Measurements from ENCODE around the gene MAN2A2. TPM values are rescaled to one million over a fixed set of nuclear protein-coding genes. Genes with fewer than 3 reads are reported as not detected.
"Not testable (repeated sequence)": the region's sequence is repeated elsewhere in the genome, so short reads cannot be mapped to it uniquely, and the experiment has no call there.

Gene MAN2A2
- total RNA-seq, 2 experiments from 2014 or later, result 132 to 133 TPM

DNA sequence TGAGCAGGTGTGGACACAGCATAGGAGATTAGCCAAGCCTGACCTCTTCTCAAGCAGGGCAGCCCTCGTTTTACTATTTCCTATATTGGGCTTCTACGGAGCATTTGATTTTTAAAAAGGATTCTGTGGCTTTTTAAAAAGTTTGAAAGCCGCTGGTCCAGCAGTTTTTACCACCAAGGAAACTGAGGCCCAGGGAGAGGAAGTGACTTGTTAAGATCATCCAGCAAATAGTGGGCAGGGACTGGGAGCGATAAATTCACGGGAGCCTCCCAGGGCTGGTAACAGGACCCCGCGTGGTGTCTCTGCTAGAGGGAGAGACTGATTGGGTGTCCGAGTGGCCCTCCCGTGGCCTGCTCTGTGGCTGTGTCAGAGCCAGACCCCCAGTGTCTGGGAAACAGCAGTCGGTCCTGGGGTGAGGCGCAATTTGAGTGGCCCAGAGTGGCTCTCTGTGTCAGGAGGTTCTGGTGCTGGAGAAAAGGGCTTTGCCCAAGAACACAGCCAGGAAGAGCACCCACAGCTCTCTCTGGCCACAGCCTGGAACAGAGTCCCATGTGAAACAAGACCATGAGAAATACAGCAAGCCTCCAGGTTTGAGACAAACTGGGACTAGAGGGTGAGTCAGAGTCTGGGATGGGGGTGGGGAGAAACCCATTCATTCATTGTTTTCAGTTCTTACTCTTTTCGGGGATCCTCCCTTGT lies 30.5 kb upstream of the MAN2A2 start:
- CTCF ChIA-PET, result interaction anchor here (1.1 to 2.0 kb wide), 3 partner anchors 13 to 90 kb away, joined by 3 to 8 read pairs (median 4); no protein-coding TSS in a partner anchor
- peak overlapping the region; percentile 93 for H3K4me3 Mint-ChIP-seq
- DNase-seq, result peak; percentile 44
- H3K4me1 Mint-ChIP-seq, result peaks cover 73% of the 10 kb centered on the region
- H3K9me3 Mint-ChIP-seq, result no peaks in the 10 kb centered on the region
- peak overlapping the region; percentile 93 for H3K27ac Mint-ChIP-seq
- no peaks in the 10 kb centered on the region for H3K27me3 Mint-ChIP-seq
- POLR2A ChIA-PET, result interaction anchor here (0.7 to 4.0 kb wide), 12 partner anchors 9 to 223 kb away, joined by 3 to 56 read pairs (median 12); partner anchors contain the start of genes BLM, FES and HDDC3
- H3K36me3 Mint-ChIP-seq (ENCODE audit: low read depth), result peaks cover 67% of the 10 kb centered on the region

DNA sequence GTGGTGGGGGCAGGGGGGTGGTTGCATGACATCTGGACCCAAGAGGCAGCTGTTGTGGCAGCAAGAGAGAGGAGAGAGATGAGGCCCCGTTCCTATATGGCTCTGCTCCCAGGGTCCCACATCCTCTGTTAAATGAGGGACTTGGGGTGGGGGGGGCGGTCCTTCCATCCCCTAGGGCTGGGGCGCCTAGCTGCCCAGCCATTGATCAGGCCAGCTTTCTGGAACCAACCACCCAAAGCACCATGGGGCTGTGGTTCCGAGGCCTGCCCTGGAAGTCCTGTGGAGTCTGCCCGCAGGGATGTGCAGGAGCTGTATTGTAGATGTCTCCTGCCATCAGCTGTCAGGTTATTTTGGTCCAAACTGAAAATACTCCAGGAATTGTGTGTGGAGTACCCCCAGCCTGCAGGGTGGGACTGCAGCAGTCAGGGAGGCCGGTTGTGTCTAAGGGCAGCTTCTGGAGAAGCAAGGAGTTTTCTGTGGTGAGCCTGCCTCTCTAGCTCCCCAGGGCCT lies 29.6 kb upstream of the MAN2A2 start:
- DNase-seq, result no peak
- Mint-ChIP-seq H3K4me3 (peak overlapping the region; percentile 93), H3K9me3 (no peaks in the 10 kb centered on the region), H3K4me1 (peaks cover 72% of the 10 kb centered on the region), H3K27me3 (no peaks in the 10 kb centered on the region), H3K36me3 (ENCODE audit: low read depth) (peaks cover 76% of the 10 kb centered on the region), H3K27ac (peak overlapping the region; percentile 93)
- POLR2A ChIA-PET, result interaction anchor here (0.7 to 4.0 kb wide), 21 partner anchors 8 to 334 kb away, joined by 3 to 56 read pairs (median 5); partner anchors contain the start of genes BLM, FES, HDDC3 and MAN2A2
- CTCF ChIA-PET, result interaction anchor here (0.5 to 2.0 kb wide), 7 partner anchors 12 to 175 kb away, joined by 3 to 8 read pairs (median 4); partner anchors contain the start of gene MAN2A2

DNA sequence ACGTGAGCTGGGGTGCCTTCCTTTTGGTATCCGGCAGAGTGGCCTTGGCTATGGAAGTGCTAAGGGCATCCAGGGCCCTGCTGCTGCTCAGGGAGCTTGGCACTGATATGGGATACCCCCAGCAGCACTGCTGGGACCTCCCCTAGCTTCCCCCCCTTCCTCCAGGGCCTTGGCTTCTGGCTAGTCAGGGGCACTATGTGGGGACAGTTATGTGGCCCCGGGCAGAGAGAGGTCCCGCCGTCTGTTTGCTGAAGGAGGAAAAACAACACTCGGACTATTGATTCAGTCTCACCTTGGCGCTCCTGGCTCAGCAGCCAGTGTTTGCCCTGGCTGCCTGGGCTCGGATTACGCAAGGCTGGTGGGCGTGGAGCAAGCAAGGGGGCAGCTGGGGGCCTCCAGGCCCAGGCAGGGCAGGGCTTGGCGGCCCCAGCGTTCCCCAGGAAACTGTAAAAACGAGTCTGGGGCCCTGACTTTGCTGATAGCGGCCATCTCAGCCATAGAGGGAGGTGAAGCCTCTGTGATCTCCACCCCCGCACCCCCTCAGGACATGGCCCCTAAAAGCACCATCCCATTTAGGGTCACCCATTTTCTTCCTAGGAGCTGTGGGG lies 29.0 kb upstream of the MAN2A2 start:
- no peaks in the 10 kb centered on the region for H3K27me3 Mint-ChIP-seq
- POLR2A ChIA-PET, result interaction anchor here (0.8 to 4.0 kb wide), 19 partner anchors 8 to 226 kb away, joined by 3 to 56 read pairs (median 5); partner anchors contain the start of genes BLM, FES and MAN2A2

DNA sequence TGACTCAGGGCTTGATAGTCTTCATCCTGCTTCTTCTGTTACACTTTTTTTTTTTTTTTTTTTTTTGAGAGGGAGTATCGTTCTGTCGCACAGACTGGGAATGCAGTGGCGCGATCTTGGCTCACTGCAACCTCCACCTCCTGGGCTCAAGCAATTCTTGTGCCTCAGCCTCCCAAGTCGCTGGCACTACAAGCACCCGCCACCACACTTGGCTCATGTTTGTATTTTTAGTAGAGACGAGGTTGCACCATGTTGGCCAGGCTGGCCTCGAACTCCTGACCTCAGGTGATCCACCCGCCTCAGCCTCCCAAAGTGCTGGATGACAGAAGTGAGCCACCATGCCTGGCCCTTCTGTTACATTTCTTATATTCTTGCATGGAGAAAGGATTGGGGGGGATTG lies 28.1 kb upstream of the MAN2A2 start:
- DNase-seq, H3K27me3 Mint-ChIP-seq, H3K9me3 Mint-ChIP-seq: not testable (repeated sequence)
- CTCF ChIA-PET, result interaction anchor here (2.0 kb wide), 1 partner anchor 10 kb away, joined by 8 read pairs; no protein-coding TSS in a partner anchor
- Mint-ChIP-seq H3K36me3 (ENCODE audit: low read depth) (peaks cover 90% of the 10 kb centered on the region), H3K4me1 (peaks cover 69% of the 10 kb centered on the region), H3K4me3 (peak overlapping the region; percentile 56), H3K27ac (peak overlapping the region; percentile 67)
- POLR2A ChIA-PET, result interaction anchor here (1.0 to 4.0 kb wide), 10 partner anchors 10 to 175 kb away, joined by 3 to 56 read pairs (median 12); partner anchors contain the start of gene FES

More for the DNA sequence above, 29.0 kb upstream of the MAN2A2 start:
- CTCF ChIA-PET, result interaction anchor here (1.1 to 2.0 kb wide), 4 partner anchors 11 to 91 kb away, joined by 3 to 8 read pairs (median 4); partner anchors contain the start of gene MAN2A2
- DNase-seq, result no peak
- H3K4me3 Mint-ChIP-seq, result peak overlapping the region; percentile 93
- H3K9me3 Mint-ChIP-seq, result no peaks in the 10 kb centered on the region
- peaks cover 81% of the 10 kb centered on the region for H3K36me3 Mint-ChIP-seq (ENCODE audit: low read depth)
- peaks cover 71% of the 10 kb centered on the region for H3K4me1 Mint-ChIP-seq
- peak overlapping the region; percentile 93 for H3K27ac Mint-ChIP-seq

DNA sequence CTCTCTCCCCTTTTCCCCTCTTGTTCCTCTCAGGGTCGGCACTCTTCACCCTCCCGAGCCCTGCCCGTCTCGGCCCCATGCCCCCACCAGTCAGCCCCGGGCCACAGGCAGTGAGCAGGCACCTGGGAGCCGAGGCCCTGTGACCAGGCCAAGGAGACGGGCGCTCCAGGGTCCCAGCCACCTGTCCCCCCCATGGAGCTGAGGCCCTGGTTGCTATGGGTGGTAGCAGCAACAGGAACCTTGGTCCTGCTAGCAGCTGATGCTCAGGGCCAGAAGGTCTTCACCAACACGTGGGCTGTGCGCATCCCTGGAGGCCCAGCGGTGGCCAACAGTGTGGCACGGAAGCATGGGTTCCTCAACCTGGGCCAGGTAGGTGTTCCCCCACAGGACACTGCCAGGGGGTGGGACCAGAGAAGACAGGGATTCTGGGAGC lies 27.5 kb upstream of the MAN2A2 start:
- Mint-ChIP-seq H3K36me3 (ENCODE audit: low read depth) (peaks cover 88% of the 10 kb centered on the region), H3K4me1 (peaks cover 63% of the 10 kb centered on the region), H3K27me3 (no peaks in the 10 kb centered on the region), H3K27ac (peak overlapping the region; percentile 67), H3K9me3 (no peaks in the 10 kb centered on the region), H3K4me3 (peak overlapping the region; percentile 56)
- ChIA-PET POLR2A (interaction anchor here (1.2 to 4.0 kb wide), 5 partner anchors 10 to 158 kb away, joined by 3 to 27 read pairs (median 5); no protein-coding TSS in a partner anchor), CTCF (no interaction called here)
- DNase-seq, result no peak

DNA sequence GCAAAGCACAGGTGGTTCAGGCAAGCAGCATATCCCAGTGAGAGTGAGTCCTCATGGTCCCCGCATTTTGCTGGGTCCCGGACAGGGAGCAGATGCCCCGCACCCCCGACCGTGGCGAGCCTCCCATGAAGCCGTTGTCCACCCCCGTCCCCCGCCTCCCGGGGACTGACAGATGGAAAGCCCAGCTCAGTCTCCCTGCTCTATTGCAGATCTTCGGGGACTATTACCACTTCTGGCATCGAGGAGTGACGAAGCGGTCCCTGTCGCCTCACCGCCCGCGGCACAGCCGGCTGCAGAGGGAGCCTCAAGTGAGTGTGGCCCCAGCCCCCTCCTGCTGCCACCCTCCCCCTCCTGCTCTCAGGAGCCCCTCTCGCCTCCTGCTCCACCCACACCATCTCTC lies 27.1 kb upstream of the MAN2A2 start:
- no peaks in the 10 kb centered on the region for H3K9me3 Mint-ChIP-seq
- ChIA-PET POLR2A (interaction anchor here (0.7 to 4.0 kb wide), 6 partner anchors 9 to 158 kb away, joined by 3 to 27 read pairs (median 4); no protein-coding TSS in a partner anchor), CTCF (no interaction called here)
- peak overlapping the region; percentile 67 for H3K27ac Mint-ChIP-seq
- H3K4me1 Mint-ChIP-seq, result peaks cover 59% of the 10 kb centered on the region
- peaks cover 88% of the 10 kb centered on the region for H3K36me3 Mint-ChIP-seq (ENCODE audit: low read depth)
- DNase-seq, result no peak
- peak overlapping the region; percentile 56 for H3K4me3 Mint-ChIP-seq
- no peaks in the 10 kb centered on the region for H3K27me3 Mint-ChIP-seq

DNA sequence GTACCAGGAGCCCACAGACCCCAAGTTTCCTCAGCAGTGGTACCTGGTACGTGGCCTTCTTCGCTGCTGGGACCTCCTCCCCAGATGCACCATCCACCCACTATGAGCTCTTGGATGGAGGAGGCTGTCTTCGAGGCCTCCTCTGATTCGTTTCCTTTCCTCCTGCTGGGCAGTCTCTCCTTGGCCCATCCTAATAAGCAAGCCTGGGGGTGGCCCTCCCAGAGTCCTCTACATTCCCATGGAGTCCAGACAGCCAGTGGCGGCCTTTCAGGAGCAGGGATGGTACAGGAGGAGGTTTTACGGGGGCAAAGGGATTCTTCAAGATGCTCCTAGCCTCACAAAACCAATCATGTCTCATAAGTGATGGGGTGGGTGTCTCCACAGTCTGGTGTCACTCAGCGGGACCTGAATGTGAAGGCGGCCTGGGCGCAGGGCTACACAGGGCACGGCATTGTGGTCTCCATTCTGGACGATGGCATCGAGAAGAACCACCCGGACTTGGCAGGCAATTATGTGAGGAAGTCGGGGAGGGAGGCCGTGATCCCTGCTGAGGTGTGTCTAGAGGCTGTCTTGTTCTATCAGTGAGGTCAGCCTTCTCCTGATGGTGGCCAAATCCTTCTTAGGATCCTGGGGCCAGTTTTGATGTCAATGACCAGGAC lies 26.5 kb upstream of the MAN2A2 start:
- Mint-ChIP-seq H3K27me3 (no peaks in the 10 kb centered on the region), H3K4me3 (peak overlapping the region; percentile 46), H3K36me3 (ENCODE audit: low read depth) (peaks cover 91% of the 10 kb centered on the region), H3K9me3 (no peaks in the 10 kb centered on the region), H3K4me1 (peaks cover 64% of the 10 kb centered on the region), H3K27ac (peak overlapping the region; percentile 67)
- ChIA-PET CTCF (no interaction called here), POLR2A (interaction anchor here (0.7 to 1.8 kb wide), 4 partner anchors 9 to 159 kb away, joined by 3 to 7 read pairs (median 4); no protein-coding TSS in a partner anchor)
- no peak for DNase-seq

DNA sequence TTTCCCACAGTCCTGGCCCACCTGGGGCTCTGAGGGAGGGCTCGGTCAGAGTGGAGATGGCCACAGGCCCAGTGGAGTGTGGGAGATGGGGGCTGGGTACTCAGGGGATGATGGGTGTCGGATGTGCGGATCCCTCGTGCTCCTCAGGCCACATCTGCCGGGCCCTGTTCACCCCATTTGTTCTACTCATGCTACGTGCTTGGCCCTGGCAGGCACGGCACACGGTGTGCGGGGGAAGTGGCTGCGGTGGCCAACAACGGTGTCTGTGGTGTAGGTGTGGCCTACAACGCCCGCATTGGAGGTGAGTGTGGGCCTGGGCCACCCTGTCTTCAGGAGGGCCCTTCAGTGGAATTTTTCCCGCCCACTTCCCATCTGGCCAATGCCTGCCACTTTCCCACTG lies 25.8 kb upstream of the MAN2A2 start:
- H3K4me1 Mint-ChIP-seq, result peaks cover 70% of the 10 kb centered on the region
- peak overlapping the region; percentile 67 for H3K27ac Mint-ChIP-seq
- peaks cover 92% of the 10 kb centered on the region for H3K36me3 Mint-ChIP-seq (ENCODE audit: low read depth)
- H3K4me3 Mint-ChIP-seq, result peak overlapping the region; percentile 17
- ChIA-PET CTCF (no interaction called here), POLR2A (no interaction called here)
- no peaks in the 10 kb centered on the region for H3K27me3 Mint-ChIP-seq
- DNase-seq, result no peak
- no peaks in the 10 kb centered on the region for H3K9me3 Mint-ChIP-seq

DNA sequence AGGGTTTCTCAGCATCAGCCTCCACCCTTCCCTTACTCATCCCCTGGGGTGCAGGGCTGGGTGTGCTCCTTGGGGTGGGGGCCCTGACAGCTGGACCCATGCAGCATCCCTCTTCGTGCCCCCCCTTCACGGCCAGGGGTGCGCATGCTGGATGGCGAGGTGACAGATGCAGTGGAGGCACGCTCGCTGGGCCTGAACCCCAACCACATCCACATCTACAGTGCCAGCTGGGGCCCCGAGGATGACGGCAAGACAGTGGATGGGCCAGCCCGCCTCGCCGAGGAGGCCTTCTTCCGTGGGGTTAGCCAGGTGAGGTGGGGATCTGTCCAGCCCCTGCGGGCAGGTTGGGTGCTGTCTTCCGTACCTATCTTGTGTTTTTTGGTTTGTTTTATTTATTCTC lies 25.1 kb upstream of the MAN2A2 start:
- Mint-ChIP-seq H3K36me3 (ENCODE audit: low read depth) (peaks cover 90% of the 10 kb centered on the region), H3K27me3 (no peaks in the 10 kb centered on the region), H3K9me3 (no peaks in the 10 kb centered on the region), H3K27ac (peak overlapping the region; percentile 67), H3K4me3 (no peak overlapping the region), H3K4me1 (peaks cover 72% of the 10 kb centered on the region)
- CTCF ChIA-PET, result no interaction called here
- POLR2A ChIA-PET, result interaction anchor here (0.9 kb wide), 1 partner anchor 64 kb away, joined by 3 read pairs; no protein-coding TSS in a partner anchor
- DNase-seq, result no peak

DNA sequence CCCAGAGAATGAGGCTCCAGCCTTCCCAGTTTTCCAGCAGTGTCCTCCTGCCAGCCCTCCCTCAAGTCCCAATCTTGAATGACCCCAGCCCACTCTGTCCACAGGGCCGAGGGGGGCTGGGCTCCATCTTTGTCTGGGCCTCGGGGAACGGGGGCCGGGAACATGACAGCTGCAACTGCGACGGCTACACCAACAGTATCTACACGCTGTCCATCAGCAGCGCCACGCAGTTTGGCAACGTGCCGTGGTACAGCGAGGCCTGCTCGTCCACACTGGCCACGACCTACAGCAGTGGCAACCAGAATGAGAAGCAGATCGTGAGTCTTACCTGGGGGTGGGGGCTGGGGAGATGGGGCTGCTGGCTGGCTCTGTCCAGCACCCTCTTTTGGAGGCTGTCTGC lies 24.4 kb upstream of the MAN2A2 start:
- Mint-ChIP-seq H3K36me3 (ENCODE audit: low read depth) (peaks cover 85% of the 10 kb centered on the region), H3K27ac (peak overlapping the region; percentile 49), H3K4me1 (peaks cover 75% of the 10 kb centered on the region), H3K27me3 (no peaks in the 10 kb centered on the region), H3K9me3 (no peaks in the 10 kb centered on the region), H3K4me3 (no peak overlapping the region)
- DNase-seq, result no peak
- ChIA-PET POLR2A (interaction anchor here (0.9 to 1.1 kb wide), 2 partner anchors 28 to 65 kb away, joined by 3 read pairs; no protein-coding TSS in a partner anchor), CTCF (no interaction called here)

DNA sequence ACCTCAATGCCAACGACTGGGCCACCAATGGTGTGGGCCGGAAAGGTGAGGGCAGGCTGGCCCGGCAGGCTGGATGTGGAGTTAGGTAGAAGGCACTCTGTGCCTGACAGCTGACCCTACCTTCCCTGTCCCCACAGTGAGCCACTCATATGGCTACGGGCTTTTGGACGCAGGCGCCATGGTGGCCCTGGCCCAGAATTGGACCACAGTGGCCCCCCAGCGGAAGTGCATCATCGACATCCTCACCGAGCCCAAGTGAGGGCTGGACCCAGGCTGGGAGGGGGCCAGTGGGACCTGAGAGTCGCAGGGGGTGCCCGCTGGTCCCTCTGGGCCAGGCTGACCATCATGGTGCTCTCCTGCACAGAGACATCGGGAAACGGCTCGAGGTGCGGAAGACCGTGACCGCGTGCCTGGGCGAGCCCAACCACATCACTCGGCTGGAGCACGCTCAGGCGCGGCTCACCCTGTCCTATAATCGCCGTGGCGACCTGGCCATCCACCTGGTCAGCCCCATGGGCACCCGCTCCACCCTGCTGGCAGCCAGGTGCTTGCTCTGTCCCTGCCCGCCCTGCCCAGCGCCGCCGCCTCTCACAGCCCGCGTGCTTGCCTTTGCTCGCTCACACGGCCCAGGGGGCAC lies 23.3 kb upstream of the MAN2A2 start:
- H3K9me3 Mint-ChIP-seq, result no peaks in the 10 kb centered on the region
- H3K27ac Mint-ChIP-seq, result peak overlapping the region; percentile 45
- POLR2A ChIA-PET, result interaction anchor here (1.1 kb wide), 1 partner anchor 29 kb away, joined by 3 read pairs; no protein-coding TSS in a partner anchor
- H3K4me3 Mint-ChIP-seq, result no peak overlapping the region
- no peaks in the 10 kb centered on the region for H3K27me3 Mint-ChIP-seq
- H3K4me1 Mint-ChIP-seq, result peaks cover 75% of the 10 kb centered on the region
- no peak for DNase-seq
- peaks cover 73% of the 10 kb centered on the region for H3K36me3 Mint-ChIP-seq (ENCODE audit: low read depth)
- CTCF ChIA-PET, result no interaction called here

All from activated CD4-positive, alpha-beta memory T cell treated with anti-CD3 and anti-CD28 coated beads, Interleukin-2, amount 10 ng/mL, durations not matched to agents 7 days and 5 days (primary cell).